HG03066 (cell line): ENCODE data around the gene VEPH1.

Source experiments
- ATAC-seq: cut with Tn5 transposase; IDR thresholded peaks from one replicate; pipeline ENCODE4 v1.9.1; 2021; ENCODE audit warnings: low read depth; ENCODE audit not compliant: unreplicated experiment

The VEPH1 gene

DNA sequence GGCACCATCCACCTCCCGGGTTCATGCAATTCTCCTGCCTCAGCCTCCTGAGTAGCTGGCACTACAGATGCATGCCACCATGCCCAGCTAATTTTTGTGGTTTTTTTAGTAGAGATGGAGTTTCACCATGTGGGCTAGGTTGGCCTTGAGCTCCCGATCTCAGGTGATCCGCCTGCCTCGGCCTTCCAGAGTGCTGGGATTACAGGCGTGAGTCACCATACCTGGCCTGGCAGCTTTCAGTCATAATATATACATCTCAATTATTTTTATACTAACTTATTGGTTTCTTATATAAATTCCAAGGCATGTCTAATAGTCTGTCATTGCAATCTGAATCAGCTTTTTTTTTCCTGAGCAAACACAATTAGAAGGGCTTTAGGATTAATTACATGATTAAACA is 269.3 kb downstream of the VEPH1 start:
- ATAC-seq: no peak

DNA sequence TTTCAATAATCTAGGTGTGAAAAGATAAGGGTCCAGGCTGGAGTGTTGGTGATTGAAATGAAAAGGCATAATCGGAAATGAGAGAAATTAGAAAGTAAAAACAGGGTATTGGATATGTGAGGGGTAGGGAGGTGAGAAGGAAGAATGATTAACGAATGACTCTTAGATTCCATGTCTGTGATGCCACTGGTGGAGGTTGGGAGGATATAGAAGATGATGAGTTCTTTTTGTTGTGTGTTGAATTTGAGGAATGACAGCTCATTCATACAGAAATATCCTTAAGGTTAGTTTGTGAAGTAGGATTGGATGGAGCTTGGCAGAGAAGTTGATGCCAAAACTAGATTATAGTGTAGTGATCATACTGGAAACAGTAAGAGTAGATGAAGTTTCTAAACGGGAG is 271.1 kb downstream of the VEPH1 start:
- ATAC-seq: no peak

DNA sequence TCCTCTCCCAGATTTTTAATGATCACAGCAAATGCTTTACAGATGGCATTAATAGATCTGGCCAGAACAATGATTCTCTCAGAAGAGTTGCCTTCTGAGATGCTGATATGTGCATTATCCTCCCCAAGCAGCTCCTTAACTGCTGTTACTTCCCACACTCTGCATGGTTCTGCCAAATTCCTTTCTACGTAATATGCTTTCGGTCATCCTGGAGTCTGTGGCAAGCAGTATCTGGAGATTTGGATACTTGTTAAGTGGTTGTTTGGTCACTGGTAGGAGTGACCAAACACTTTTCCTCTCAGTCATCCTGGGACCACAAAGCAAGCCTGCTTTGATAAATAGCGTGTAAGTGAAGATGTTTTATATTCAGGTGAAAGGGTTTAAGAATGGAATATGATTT is 272.1 kb downstream of the VEPH1 start:
- no peak for ATAC-seq

GRCh38 chr3:157226173-157226847 is 276.9 kb downstream of the VEPH1 start:
- ATAC-seq: no peak

GRCh38 chr3:157225001-157225400 is 278.2 kb downstream of the VEPH1 start:
- ATAC-seq: no peak

DNA sequence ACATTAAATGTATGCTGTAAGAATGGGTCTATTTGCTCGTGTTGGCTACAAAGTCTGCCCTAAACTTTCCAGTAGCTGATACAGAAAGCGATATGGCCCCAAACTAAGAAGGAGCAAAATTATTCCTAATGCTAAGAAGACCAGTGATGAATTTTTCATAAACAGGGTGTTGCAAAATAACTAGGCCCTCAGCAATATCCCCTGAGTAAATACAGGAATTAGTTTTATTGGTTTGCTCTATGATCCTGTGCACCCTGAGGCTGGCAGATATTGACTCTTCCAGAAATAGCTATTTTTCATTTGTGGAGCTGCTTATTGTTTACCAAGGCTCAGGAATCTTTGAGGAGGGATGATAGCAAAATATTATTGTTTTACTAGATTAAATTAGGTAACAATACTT is 282.3 kb downstream of the VEPH1 start:
- no peak for ATAC-seq

- ATAC-seq: no peak
These were observed 283.0 kb downstream of the VEPH1 start for GRCh38 chr3:157220211-157220610.

- no peak for ATAC-seq
These were observed 284.0 kb downstream of the VEPH1 start for GRCh38 chr3:157219215-157219614.
